ENCODE results near the gene SAYSD1. TPM values are rescaled to one million over a fixed set of nuclear protein-coding genes. Genes with fewer than 3 reads are reported as not detected.

The SAYSD1 gene
- total RNA-seq, 1 experiment from 2014 or later = 7.3 TPM

DNA sequence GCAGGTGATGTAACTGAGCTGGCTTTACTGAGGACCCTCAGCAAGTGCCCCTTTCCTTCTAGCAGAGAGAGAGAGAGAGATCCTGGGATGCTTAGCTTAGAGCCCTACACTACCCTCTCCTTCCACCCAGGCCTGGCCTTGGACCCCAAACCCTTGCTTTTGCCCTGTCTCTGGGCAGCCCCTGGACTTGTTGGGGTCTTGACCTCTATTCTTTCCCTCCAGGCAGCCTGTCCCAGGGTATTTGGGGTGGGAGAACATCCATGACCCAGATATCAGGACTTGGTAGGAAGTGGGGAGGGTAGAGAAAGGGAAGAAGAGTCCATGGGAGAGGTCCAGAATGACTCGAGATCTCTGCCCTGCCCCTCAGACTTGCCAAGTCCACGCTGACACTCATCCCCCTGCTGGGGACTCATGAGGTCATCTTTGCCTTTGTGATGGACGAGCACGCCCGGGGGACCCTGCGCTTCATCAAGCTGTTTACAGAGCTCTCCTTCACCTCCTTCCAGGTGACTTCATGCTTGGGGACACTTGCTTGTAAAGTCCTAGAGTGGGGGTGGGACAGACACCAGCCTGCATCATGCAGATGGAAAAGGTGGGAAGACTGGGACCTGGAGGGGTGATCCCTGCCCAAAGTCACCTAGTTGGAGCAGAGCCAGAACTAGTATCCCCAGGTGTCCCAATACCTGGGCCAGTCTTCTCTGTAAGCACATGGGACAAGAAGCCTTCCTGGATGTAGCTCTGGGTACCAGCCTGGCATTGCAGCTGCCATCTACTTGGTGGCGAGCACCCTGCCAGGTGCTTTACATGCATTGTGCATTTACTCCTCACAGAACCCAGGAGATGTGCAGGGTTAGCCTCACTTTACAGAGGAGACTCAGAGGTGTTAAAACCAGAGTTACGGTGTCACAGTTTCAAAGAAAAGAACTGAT is 35.5 kb downstream of the SAYSD1 start:
- no peak for DNase-seq (ENCODE audit: low read depth)

- no peak for DNase-seq (ENCODE audit: low read depth)
Measured at GRCh38 chr6:39078695-39079094, 36.3 kb downstream of the SAYSD1 start.

DNA sequence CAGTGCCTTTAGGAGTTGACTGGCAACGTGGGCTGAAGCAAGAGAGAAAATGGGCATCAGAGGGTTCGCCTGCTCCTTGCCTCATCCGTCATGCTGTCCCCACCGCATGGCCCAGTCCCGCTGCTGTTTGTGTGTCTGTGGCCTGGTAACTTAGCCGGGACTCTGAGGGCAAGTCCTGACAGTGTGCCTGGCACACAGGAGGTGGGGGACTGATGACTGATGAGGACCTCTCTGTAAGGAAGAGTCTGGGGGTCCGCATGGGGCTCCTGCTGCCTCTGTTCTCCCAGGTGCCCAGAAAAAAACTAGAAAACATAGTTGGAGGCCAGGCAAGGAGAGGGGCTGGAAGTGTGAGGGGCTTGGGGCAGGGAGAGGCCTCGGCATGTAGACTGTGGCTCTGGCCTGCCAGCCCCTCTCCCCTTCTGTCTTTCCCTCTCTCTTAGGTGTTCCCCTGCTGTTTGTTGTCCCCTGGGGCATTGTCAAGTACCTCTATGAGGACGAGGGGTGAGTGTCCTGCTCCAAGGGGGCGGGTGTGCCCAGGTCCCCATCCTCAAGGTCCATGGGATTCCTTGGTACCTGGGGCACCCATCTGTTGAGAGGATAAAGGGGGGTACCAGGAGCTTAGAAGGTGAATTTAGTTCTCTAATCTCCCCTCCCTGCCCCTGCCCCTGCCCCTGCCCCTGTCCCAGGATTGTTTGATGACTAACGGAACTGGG is 36.9 kb downstream of the SAYSD1 start:
- no peak for DNase-seq (ENCODE audit: low read depth)

DNA sequence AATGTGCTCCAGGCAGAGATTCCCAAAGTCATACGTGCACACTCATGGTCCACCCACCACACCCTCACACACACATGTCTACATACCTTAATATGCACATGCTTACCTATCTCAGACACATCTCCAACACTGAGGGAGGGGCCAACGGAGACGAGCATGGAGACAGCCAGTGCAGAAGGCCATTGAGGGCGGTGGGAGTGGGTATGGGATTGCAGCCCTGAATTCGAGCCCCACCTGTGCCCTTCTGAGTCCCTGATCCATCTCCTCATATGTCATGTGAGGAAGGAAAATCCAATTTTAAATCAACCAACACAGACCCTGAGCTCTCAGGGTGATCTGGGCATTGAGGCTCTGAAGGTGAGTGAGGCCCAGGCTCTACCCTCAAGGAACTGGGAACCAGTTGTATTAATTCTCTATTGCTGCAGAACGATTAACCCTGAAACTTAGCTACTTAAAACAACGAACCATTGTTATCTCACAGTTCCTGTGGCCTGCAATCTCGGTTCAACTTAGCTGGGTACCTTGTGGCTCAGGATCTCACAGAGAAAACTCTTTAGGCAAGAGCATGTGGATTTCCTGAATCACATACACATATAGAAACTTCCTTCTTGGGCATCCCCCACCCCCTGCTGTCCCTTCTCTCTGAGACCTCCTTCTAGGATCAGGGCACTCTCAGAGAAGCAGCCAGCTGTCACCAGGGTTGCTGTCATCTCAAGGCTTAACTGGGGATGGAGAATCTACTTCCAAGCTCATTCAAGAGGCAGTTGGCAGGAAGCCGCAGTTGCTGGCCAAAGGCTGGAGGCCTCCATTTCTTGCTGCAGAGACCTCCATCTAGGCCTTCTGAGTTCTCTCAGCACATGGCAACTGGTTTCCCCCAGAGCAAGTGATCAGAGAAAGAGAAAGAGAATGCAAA is 38.1 kb downstream of the SAYSD1 start:
- DNase-seq (ENCODE audit: low read depth) = no peak

DNA sequence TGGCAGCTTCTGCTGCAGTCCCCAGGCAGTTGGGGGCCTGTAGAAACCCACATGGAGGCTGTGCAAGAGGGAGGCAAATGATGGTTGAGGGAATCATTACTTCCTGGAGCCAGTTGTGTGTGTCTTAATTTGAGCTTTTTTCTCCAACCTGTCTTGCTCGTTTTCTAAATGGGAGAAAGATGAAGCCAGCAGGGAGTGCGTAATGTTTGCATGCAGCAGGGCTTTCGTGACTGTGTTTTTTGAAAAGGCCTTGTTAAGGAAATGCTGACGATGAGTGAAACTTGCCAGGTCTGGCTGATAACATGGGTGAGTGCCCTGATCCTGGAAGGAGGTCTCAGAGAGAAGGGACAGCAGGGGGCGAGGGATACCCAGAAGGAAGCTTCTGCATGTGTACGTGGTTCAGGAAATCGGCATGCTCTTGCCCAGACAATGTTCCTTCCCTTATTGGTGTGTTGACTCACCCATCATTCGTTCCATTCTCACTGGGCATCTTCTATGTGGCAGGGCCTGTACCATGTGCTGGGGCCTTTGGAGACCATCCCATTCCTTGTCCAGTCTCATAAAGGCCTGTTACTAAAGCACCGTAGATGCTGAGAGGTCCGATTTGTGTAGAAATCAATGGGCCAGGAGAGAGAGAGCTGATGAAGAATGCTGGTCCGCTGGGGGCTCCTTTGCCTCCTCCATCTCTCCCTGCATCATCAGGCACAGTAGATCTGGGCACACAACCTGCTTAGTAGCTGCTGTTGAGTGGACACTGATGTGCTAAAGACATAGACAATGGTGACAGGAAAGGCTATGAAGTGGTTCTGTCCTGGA is 39.0 kb downstream of the SAYSD1 start:
- DNase-seq (ENCODE audit: low read depth) = no peak

DNA sequence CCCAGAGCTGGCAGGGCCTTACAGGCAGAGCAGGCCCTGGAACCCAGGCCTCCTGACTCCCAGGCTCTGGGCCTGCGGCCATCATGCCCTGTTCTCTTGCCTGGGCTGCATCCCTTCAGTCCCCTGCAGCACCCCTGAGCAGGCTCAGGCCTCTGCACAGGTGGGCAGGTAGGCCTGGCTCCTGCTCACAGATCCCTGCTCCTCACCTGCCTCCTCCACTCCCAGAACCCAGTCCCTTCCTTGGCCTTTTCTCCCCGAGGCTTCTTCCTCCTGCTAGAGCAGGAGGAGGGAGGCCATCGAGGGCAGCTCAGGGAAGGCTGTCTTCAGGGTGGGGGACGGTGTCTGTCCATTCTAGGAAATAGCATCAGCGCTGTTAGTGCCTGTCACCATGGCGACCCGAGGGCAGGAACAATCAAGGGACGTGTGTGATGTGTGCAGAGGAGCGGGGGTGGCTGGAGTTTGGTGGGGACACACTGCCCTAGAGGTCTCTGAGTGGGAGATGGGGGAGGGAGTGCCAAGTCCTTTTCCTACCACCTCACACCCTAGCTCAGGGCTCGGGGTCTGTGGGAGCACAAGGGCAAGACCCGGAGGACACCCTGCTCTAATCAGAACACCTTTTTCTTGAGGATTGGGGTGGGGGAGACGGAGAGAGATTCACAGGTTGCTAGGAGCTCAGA is 39.8 kb downstream of the SAYSD1 start:
- no peak for DNase-seq (ENCODE audit: low read depth)

- no peak for DNase-seq (ENCODE audit: low read depth)
Measured at GRCh38 chr6:39074486-39074885, 40.5 kb downstream of the SAYSD1 start.

DNA sequence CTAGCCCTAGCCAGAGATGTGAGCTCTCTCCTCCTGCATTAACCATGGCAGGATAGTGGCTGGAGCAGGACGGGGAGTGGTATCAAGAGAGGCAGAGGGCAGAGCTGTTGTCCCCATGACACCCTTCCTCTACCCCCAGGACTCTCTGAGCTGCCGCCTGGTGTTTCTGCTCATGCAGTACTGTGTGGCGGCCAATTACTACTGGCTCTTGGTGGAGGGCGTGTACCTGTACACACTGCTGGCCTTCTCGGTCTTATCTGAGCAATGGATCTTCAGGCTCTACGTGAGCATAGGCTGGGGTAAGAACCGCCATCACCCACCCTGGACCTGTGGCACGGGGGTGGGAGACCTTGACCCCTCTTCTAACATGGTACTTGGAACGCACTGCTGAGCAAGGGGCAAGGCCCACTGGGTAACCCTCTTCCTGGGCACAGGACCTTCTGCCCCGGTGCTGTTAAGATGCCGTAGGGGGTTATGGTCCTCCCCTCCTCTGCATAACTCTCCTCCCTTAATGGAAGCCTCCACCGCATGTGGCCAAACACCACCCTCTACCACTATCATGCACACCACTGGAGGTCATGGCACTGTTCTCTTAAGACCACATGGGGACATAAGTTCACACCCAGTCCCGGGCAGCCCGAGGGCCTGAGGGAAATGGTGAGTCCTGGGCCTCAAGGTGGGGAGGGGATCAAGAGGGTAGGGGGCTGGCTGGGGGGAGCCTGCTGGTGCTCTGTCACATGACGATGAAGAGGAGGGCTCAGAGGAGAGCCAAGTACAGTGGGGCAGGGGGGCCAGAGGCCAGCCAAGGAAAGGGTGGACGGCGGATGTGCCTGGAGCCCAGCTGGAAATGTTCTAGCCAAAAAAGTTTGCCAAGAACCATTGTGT is 41.3 kb downstream of the SAYSD1 start:
- DNase-seq (ENCODE audit: low read depth) = no peak

GRCh38 chr6:39072830-39073229 is 42.2 kb downstream of the SAYSD1 start:
- no peak for DNase-seq (ENCODE audit: low read depth)

DNA sequence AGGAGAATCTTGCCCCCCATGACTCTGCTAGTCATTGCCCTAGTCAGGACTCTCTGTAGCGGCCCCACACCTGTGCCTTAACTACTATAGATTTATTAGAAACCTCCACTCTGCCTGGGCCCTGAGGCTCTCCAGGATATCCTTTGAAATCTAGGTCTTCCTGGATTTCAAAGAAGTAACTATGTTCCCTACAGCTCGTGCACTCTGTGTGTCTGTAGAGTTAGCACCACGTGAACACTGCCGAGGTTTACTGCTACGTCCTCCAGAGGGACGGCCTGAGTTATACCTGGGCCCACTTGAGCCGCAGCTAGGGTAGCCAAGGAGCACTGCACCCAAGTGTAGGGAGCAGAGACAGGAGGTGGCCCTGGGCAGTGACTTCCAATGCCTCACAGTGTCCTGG is 46.6 kb downstream of the SAYSD1 start:
- DNase-seq (ENCODE audit: low read depth) = no peak

DNA sequence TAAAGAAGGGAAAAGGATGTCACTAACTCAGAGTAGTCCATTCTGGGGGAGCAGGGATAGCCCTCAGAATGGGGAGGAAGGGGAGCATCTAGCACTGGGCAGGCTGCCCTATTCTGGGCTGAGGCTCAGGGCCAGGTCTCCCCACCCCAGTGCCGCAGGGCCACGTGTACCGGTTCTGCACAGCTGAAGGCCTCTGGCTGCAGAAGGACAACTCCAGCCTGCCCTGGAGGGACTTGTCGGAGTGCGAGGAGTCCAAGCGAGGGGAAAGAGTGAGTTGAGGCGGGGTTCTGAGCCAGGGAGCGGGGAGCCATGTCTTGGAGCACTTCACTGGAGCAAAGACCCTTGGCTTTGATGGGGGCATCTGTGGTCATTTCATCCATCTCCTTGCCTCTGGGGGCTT is 49.4 kb downstream of the SAYSD1 start:
- DNase-seq (ENCODE audit: low read depth) = no peak

DNA sequence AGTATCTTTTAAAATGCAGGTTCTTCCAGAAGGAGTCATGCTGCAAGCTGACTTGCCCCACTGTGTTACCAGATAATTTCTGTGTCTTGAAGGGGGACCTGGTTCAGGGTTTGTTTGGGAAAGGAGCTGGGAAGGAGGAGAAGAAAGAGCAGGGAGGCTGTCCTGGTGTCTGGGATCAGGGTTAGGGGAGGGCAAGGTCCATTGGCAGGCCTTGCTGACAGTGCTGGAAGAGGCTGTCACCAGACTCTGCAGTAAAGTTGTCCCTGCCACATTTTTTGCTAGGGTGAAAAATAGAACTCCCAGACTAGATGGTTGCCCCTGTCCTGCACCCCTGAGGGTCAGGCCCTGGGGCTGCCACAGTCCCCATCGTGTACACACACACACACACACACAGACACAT is 51.5 kb downstream of the SAYSD1 start:
- DNase-seq (ENCODE audit: low read depth) = no peak

- DNase-seq (ENCODE audit: low read depth) = no peak
Measured at GRCh38 chr6:39062014-39062740, 52.8 kb downstream of the SAYSD1 start.

GRCh38 chr6:39061588-39061987 is 53.4 kb downstream of the SAYSD1 start:
- DNase-seq (ENCODE audit: low read depth) = no peak

DNA sequence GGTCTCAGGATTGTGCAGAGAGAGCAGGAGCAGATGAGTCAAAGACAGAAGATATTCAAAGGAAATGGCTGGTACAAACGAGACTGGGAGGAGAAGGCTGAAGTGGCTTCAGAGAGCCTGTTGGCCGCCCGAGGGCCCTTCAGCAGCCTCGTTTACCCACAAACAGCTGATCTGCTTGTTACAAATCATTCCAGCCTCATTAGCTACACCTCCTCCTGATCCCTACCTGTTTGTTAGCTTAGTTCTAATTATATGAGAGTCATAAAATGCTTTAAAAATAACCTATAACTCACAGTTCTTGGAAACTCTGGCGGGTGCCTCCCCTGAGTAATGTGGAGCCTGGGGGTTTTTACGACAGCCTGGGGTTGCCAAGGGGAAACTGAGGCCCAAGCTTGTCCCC is 53.8 kb downstream of the SAYSD1 start:
- DNase-seq (ENCODE audit: low read depth) = no peak

- no peak for DNase-seq (ENCODE audit: low read depth)
Measured at GRCh38 chr6:39060467-39061160, 54.4 kb downstream of the SAYSD1 start.

DNA sequence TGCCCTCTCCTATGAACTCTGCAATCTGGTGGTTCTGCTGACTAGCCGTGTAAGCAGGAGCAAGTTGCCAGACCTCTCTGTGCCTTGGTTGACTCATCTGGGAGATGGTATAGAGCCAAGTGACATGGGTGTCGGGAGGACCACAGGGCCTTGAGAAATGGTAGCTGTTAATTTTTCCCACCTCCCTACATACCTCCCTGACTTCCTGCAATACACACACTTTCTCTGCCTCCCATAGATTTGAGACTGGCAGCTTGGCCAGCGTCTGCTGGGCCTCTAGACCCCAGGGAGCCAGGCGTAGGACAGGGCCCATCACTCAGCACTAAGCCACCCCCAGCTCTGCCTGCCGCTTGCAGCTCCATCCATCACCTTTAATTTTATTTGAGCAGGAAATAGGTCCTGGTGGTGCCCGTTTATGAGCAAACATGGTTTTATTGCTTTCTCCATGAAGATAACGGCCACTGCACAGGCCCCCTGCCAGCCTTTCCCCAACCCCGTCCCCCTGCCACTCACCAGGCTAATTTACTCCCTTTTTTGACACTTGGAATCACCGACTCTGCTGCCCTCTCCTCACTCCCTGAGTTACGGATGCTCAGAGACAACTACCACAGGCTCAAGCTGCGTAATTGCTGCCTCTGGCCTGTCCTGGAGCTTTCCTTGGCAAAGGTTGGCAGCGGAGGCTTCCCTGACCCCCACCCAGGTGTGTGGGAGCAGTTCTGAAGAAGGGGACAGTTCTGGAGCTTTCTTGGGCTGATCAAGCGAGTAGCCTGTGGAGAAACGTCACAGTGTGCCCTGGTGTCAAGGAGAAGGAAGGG is 55.3 kb downstream of the SAYSD1 start:
- DNase-seq (ENCODE audit: low read depth) = no peak
